Transverse colon (tissue), 4 donors: ENCODE results near the gene TCF7. TPM values are rescaled to one million over a fixed set of nuclear protein-coding genes. Genes with fewer than 3 reads are reported as not detected.

Source experiments
- small RNA-seq, 4 donors: library from RNA; depleted of rRNA; stranded (forward); fragments of <200 nt; gene quantifications; one replicate each; pipeline ENCODE3, GENCODE V24; 2016
- total RNA-seq, 4 donors: library from RNA; depleted of rRNA; stranded (reverse); fragments of >200 nt; gene quantifications; one replicate each; pipeline ENCODE4 v1.1.0, GENCODE V29; 2016

Gene TCF7
- total RNA-seq, 4 donors from 2014 or later: 0.60 to 7.1 (median 3.1) TPM

Small RNA genes lying within 50 kb of the gene (small RNA-seq; reads per million reads assigned to genes)
- gene AC008608.1: 0 reads per million in 4 donors

Other genes starting within 250 kb of the TCF7 start
- gene C5orf15, start 146.1 kb upstream of the TCF7 start, total RNA-seq: 10 to 100 TPM; 36.5 to 91.7 (median 45.6) TPM
- 100 to 1,000 TPM; 106 to 210 (median 180) TPM for gene VDAC1, start 109.7 kb upstream of the TCF7 start, total RNA-seq
- gene SKP1, start 62.3 kb downstream of the TCF7 start, total RNA-seq: 100 to 1,000 TPM in 3 of 4 donors, 10 to 100 TPM in 1; 32.6 to 224 (median 170) TPM
- gene PPP2CA, start 111.4 kb downstream of the TCF7 start, total RNA-seq: 100 to 1,000 TPM in 3 of 4 donors, 10 to 100 TPM in 1; 30.4 to 198 (median 147) TPM